Endothelial cell (in vitro differentiated cells): ENCODE data around the gene OR4X1. TPM values are rescaled to one million over a fixed set of nuclear protein-coding genes. Genes with fewer than 3 reads are reported as not detected.
"Not testable (repeated sequence)": the region's sequence is repeated elsewhere in the genome, so short reads cannot be mapped to it uniquely, and the experiment has no call there.

Source experiments
- DNase-seq: peaks from one replicate; pipeline ENCODE4 v3.0.0; 2021; ENCODE audit warnings: low spot score
- H3K27ac Mint-ChIP-seq: one replicate; pipeline ENCODE4 v1.8.0; 2021; ENCODE audit warnings: mixed read lengths, inconsistent platforms; ENCODE audit not compliant: unreplicated experiment
- H3K27me3 Mint-ChIP-seq: one replicate; pipeline ENCODE4 v1.8.0; 2021; ENCODE audit warnings: mild to moderate bottlenecking, moderate library complexity, mixed read lengths, inconsistent platforms; ENCODE audit not compliant: unreplicated experiment
- H3K36me3 Mint-ChIP-seq: one replicate; pipeline ENCODE4 v1.8.0; 2021; ENCODE audit warnings: mild to moderate bottlenecking, low read depth, mixed read lengths, inconsistent platforms; ENCODE audit not compliant: unreplicated experiment
- H3K4me1 Mint-ChIP-seq: one replicate; pipeline ENCODE4 v1.8.0; 2021; ENCODE audit warnings: mild to moderate bottlenecking, mixed read lengths, inconsistent platforms; ENCODE audit not compliant: unreplicated experiment
- H3K4me3 Mint-ChIP-seq: one replicate; pipeline ENCODE4 v1.8.0; 2021; ENCODE audit warnings: mild to moderate bottlenecking, mixed read lengths, inconsistent platforms; ENCODE audit not compliant: unreplicated experiment
- H3K9me3 Mint-ChIP-seq: one replicate; pipeline ENCODE4 v1.8.0; 2021; ENCODE audit warnings: mixed read lengths, inconsistent platforms; ENCODE audit not compliant: unreplicated experiment
- CTCF ChIP-seq: fragments of 200-600 bp; sonication (generic); IDR thresholded peaks from one replicate; pipeline ENCODE4 v1.5.0; 2021; ENCODE audit warnings: antibody characterized with exemption; ENCODE audit not compliant: unreplicated experiment
- total RNA-seq: library from RNA; stranded (reverse); fragmentation: NEBNext Ultra II Directional; extraction: Animal tissue kit (Norgen Biotek cat#: 25700); gene quantifications from one replicate; pipeline ENCODE4 v1.2.1, GENCODE V29; 2021; ENCODE audit not compliant: unreplicated experiment

Gene OR4X1
- total RNA-seq, 1 donor from 2014 or later = not detected

GRCh38 chr11:48272606-48273005 lies 8.9 kb downstream of the OR4X1 start:
- peaks cover 14% of the 10 kb centered on the region for H3K9me3 Mint-ChIP-seq
- no peak for DNase-seq

GRCh38 chr11:48305923-48306322 lies 42.3 kb downstream of the OR4X1 start, which contains the start of gene OR4S1:
Gene OR4S1 (plus strand): TSS chr11:48306223. CDS start chr11:48306223, 0 bp downstream.
- Mint-ChIP-seq H3K9me3 (peaks cover 14% of the 10 kb centered on the region), H3K4me1 (no peaks in the 10 kb centered on the region), H3K27ac (no peak within 1 kb of the TSS), H3K4me3 (no peak within 1 kb of the TSS), H3K27me3 (peaks cover 1% of the 10 kb centered on the region), H3K36me3 (no peaks in the 10 kb centered on the region)
- TF ChIP-seq CTCF = no peak
- no peak for DNase-seq

More at GRCh38 chr11:48272606-48273005, 8.9 kb downstream of the OR4X1 start:
- Mint-ChIP-seq H3K36me3 (no peaks in the 10 kb centered on the region), H3K4me1 (no peaks in the 10 kb centered on the region), H3K27ac (no peak overlapping the region), H3K4me3 (no peak overlapping the region), H3K27me3 (no peaks in the 10 kb centered on the region)
- no peak for TF ChIP-seq CTCF

GRCh38 chr11:48307760-48308386 lies 44.2 kb downstream of the OR4X1 start:
- H3K27me3 Mint-ChIP-seq = peaks cover 1% of the 10 kb centered on the region
- H3K4me3 Mint-ChIP-seq = no peak overlapping the region
- H3K4me1 Mint-ChIP-seq = no peaks in the 10 kb centered on the region
- peak; percentile 49 for DNase-seq
- H3K27ac Mint-ChIP-seq = no peak overlapping the region
- peak; percentile 54 for TF ChIP-seq CTCF
- H3K9me3 Mint-ChIP-seq = peaks cover 18% of the 10 kb centered on the region
- H3K36me3 Mint-ChIP-seq = no peaks in the 10 kb centered on the region

- not testable (repeated sequence) for H3K36me3 Mint-ChIP-seq, H3K27ac Mint-ChIP-seq, H3K4me3 Mint-ChIP-seq, DNase-seq, H3K27me3 Mint-ChIP-seq, H3K4me1 Mint-ChIP-seq
- H3K9me3 Mint-ChIP-seq = peaks cover 39% of the 10 kb centered on the region
Observed at GRCh38 chr11:48313590-48313989, 49.9 kb downstream of the OR4X1 start.

Other genes with a start within 250 kb of the OR4X1 start
- not detected for gene OR4B1, start 47.1 kb upstream of the OR4X1 start, total RNA-seq
- not detected for gene OR4X2, start 18.8 kb upstream of the OR4X1 start, total RNA-seq
- gene OR4S1, start 42.4 kb downstream of the OR4X1 start, total RNA-seq = not detected
- not detected for gene OR4C3, start 61.1 kb downstream of the OR4X1 start, total RNA-seq
- not detected for gene OR4C5, start 102.6 kb downstream of the OR4X1 start, total RNA-seq
- gene OR4A47, start 224.9 kb downstream of the OR4X1 start, total RNA-seq = not detected